Uterus (tissue), 4 donors: ENCODE results near the gene MTHFS. TPM values are rescaled to one million over a fixed set of nuclear protein-coding genes. Genes with fewer than 3 reads are reported as not detected.

Source experiments
- DNase-seq, 2 donors: peaks; one replicate each; pipeline ENCODE4 v3.0.0-alpha.2; 2019 to 2020
- H3K27ac ChIP-seq, 2 donors: fragments of 200-600 bp; sonication (generic); 1 replicate in 1 of 2; 2 replicates in 1 of 2; pipeline ENCODE4 v1.5.1; 2016 to 2018
- H3K27me3 ChIP-seq, 2 donors: fragments of 200-600 bp; sonication (generic); one replicate each; pipeline ENCODE4 v1.5.1; 2018 to 2019; ENCODE audit warnings: control low read depth in 1 of 2
- H3K36me3 ChIP-seq, 2 donors: fragments of 200-600 bp; sonication (generic); one replicate each; pipeline ENCODE4 v1.5.1; 2019; ENCODE audit warnings: control low read depth in 1 of 2
- H3K4me1 ChIP-seq, 2 donors: fragments of 200-600 bp; sonication (generic); one replicate each; pipeline ENCODE4 v1.5.1; 2018 to 2019; ENCODE audit warnings: control low read depth in 1 of 2
- H3K4me3 ChIP-seq, 2 donors: fragments of 200-600 bp; sonication (generic); 1 replicate in 1 of 2; 2 replicates in 1 of 2; pipeline ENCODE4 v1.5.1; 2018 to 2019; ENCODE audit warnings: mild to moderate bottlenecking in 1 of 2
- H3K9me3 ChIP-seq, 2 donors: fragments of 200-600 bp; sonication (generic); one replicate each; pipeline ENCODE4 v1.5.1; 2019; ENCODE audit warnings: control low read depth in 1 of 2
- POLR2A ChIP-seq, 2 donors: fragments of 450-650 bp; IDR thresholded peaks; one replicate each; pipeline ENCODE4 v1.6.1; 2016; ENCODE audit warnings: antibody characterized with exemption in 2 of 2, mild to moderate bottlenecking in 1 of 2, moderate library complexity in 1 of 2
- intact Hi-C: fragments of 100-400 bp; cut with DNase I; formaldehyde crosslinking; loops from one replicate; pipeline ENCODE4 v1.15.1; 2023; ENCODE audit warnings: low total_unique reads
- total RNA-seq, 4 donors: library from RNA; depleted of rRNA in 3 of 4; stranded (reverse); fragments of >200 nt in 3 of 4; gene quantifications; one replicate each; pipeline versions ENCODE4 v1.1.0 to v1.2.4, GENCODE V29; 2014 to 2023
- TF ChIP-seq, protein P1 (sequence below), 4 experiments: fragments of 200-600 bp in 2 of 4; fragments of 450-650 bp in 2 of 4; sonication (generic) in 2 of 4; IDR thresholded peaks; one replicate each; pipeline ENCODE4 v1.5.1; 2016 to 2019; ENCODE audit warnings: antibody characterized with exemption in 4 of 4, mild to moderate bottlenecking in 2 of 4, moderate library complexity in 1 of 4
- donor health status: DM: yes; HTN: yes; CAD: no.

Gene MTHFS
- total RNA-seq, 4 donors from 2014 or later, result 1.5 to 22.4 (median 7.4) TPM; not detected in 1

DNA sequence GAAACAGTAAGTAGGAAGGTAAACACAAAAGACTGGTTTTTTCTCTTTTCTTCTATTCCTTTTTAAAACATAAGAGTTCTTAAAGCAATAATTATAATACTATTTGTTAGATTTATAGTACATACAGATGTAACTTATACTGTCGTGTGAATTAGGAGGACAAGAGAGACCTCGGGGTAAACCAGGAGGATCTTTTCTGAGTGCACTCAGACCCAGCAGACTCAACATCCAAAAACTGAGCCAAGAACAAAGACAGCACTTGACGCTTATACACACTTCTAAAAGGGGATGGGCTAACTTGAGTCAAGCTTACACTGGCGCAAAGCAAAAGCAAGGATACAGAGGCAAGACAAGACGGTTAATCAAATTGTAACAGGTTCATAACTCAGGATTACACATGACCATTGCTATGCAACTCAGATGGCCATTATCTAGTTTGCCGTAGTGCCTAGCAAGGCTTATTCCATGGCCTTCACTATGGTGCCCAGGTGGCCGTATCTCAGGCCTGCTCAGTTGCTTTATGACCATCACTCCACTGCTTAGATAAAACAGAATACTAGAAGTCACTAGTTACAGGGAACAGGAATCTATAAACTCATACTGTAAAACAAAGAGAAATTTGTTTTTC, 18.6 kb downstream of the MTHFS start:
- DNase-seq, result no peak
- Histone ChIP-seq H3K4me3 (no peak overlapping the region), H3K9me3 (peaks cover 0 to 34% of the 10 kb centered on the region in 2 donors), H3K4me1 (no peaks in the 10 kb centered on the region), H3K36me3 (peaks cover 0 to 3% of the 10 kb centered on the region in 2 donors), H3K27ac (no peak overlapping the region), H3K27me3 (no peaks in the 10 kb centered on the region)
- intact Hi-C loops, result no loop called here
- no peak for TF ChIP-seq POLR2A (IDR thresholded peaks at IDR 0.05)
- TF ChIP-seq, protein P1, sequence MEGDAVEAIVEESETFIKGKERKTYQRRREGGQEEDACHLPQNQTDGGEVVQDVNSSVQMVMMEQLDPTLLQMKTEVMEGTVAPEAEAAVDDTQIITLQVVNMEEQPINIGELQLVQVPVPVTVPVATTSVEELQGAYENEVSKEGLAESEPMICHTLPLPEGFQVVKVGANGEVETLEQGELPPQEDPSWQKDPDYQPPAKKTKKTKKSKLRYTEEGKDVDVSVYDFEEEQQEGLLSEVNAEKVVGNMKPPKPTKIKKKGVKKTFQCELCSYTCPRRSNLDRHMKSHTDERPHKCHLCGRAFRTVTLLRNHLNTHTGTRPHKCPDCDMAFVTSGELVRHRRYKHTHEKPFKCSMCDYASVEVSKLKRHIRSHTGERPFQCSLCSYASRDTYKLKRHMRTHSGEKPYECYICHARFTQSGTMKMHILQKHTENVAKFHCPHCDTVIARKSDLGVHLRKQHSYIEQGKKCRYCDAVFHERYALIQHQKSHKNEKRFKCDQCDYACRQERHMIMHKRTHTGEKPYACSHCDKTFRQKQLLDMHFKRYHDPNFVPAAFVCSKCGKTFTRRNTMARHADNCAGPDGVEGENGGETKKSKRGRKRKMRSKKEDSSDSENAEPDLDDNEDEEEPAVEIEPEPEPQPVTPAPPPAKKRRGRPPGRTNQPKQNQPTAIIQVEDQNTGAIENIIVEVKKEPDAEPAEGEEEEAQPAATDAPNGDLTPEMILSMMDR (IDR thresholded peaks at IDR 0.05), result no peak

DNA sequence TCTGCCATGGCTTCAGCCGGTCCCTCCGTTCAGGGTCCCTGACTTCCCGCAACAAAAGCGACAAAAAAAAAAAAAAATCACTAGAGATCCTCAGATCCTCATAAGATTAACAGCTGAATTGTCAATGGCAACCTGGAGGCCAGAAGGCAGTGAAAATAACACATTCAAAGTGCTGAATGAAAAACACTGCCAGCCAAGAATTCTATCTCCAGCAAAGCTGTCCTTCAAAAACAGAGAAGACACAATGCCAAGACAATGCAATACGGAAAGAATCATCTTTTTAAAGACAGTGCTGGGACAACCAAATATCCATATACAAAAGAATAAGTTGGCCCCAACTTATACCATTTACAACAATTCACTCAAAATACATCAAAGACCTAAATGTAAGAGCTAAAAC, 21.6 kb downstream of the MTHFS start:
- no peak for TF ChIP-seq POLR2A (IDR thresholded peaks at IDR 0.05)
- TF ChIP-seq, protein P1 (IDR thresholded peaks at IDR 0.05), result no peak
- H3K27ac ChIP-seq, result no peak overlapping the region
- H3K36me3 ChIP-seq, result peaks cover 0 to 3% of the 10 kb centered on the region in 2 donors
- no peaks in the 10 kb centered on the region for H3K4me1 ChIP-seq
- H3K4me3 ChIP-seq, result no peak overlapping the region
- no peaks in the 10 kb centered on the region for H3K27me3 ChIP-seq
- peaks cover 0 to 34% of the 10 kb centered on the region in 2 donors for H3K9me3 ChIP-seq
- DNase-seq, result no peak
- intact Hi-C loops, result no loop called here

DNA sequence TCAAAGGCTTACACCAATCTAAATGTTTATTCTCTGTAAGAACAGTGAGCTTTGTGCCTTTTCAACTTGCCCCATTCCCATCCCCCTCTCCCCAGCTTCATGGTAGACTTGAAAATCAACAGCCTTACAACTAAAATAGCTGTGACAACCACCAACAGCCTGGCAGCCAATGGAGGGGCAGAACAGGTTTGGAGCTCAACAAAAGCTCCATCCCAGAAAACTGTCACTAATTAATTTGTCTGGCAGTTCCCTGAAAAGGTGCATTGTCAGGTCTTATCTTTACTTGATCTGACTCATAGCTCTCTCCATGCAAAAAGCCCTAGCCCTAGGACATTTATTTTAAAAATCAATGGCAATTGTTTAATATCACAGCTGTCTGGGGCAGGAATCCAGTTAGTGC, 22.6 kb downstream of the MTHFS start:
- no peak for TF ChIP-seq POLR2A (IDR thresholded peaks at IDR 0.05)
- TF ChIP-seq, protein P1 (IDR thresholded peaks at IDR 0.05), result no peak
- H3K27me3 ChIP-seq, result no peaks in the 10 kb centered on the region
- no peak overlapping the region for H3K27ac ChIP-seq
- no peak overlapping the region for H3K4me3 ChIP-seq
- no peaks in the 10 kb centered on the region for H3K4me1 ChIP-seq
- intact Hi-C loops, result no loop called here
- H3K36me3 ChIP-seq, result peaks cover 0 to 3% of the 10 kb centered on the region in 2 donors
- DNase-seq, result no peak
- peaks cover 0 to 34% of the 10 kb centered on the region in 2 donors for H3K9me3 ChIP-seq

DNA sequence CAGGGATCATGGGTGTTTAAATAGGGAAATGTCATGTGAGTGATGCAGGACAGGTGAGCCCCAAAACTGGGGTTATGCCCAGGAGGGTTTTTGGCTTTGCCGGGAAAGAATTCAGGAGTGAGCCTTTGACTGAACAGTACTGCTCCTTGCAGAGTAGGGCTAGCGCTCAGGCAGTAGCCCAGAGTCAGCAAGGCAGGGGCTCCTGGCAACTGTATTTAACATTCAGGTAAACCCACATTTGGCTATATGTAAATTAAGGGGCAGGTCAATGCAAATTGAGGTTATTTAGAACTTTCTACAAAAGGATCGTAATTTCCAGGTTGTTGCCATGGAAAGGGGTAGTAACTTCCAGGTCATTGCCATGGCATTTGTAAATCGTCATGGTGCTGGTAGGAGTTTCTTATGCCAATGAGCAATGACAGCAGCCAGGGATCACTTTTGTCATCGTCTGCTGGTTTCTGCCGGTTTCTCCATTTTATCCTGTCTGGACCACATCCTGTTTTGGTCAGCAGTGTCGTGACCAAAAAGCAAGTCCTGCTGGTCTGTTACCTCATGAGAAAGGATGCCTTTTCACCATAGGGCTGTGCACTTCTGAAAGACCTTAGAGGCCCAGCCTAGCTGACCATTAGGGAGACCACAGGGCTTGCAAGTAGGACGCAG, 24.3 kb downstream of the MTHFS start:
- intact Hi-C loops, result no loop called here
- no peak overlapping the region for H3K27ac ChIP-seq
- H3K36me3 ChIP-seq, result no peaks in the 10 kb centered on the region

DNA sequence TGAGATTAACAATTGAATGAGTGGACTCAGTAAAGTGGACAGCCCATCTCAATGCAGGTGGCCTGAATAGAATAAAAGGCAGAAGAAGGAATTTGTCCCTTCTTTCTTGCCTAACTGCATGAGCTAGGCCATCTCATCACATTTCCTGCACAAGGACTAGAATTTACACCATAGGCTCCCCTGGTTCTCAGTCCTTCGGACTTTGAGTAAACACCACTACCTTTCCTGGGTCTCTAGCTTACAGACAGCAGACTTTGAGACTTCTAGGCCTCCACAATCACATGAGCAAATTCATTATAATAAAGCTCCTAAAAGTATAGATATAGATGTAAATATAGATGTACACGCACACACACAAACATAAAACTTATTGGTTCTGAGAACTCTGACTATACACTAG, 28.3 kb downstream of the MTHFS start:
- no peak overlapping the region for H3K27ac ChIP-seq
- intact Hi-C loops, result no loop called here
- H3K4me3 ChIP-seq, result no peak overlapping the region
- H3K27me3 ChIP-seq, result no peaks in the 10 kb centered on the region
- H3K36me3 ChIP-seq, result no peaks in the 10 kb centered on the region
- no peaks in the 10 kb centered on the region for H3K4me1 ChIP-seq
- no peaks in the 10 kb centered on the region for H3K9me3 ChIP-seq
- TF ChIP-seq, protein P1 (IDR thresholded peaks at IDR 0.05), result no peak
- no peak for DNase-seq

More for the DNA sequence above, 24.3 kb downstream of the MTHFS start:
- Histone ChIP-seq H3K4me3 (no peak overlapping the region), H3K4me1 (no peaks in the 10 kb centered on the region), H3K9me3 (peaks cover 0 to 21% of the 10 kb centered on the region in 2 donors), H3K27me3 (no peaks in the 10 kb centered on the region)
- no peak for TF ChIP-seq POLR2A (IDR thresholded peaks at IDR 0.05)
- TF ChIP-seq, protein P1 (IDR thresholded peaks at IDR 0.05), result no peak
- DNase-seq, result no peak
